Spleen (tissue), 11 donors: Measurements from ENCODE around the gene AMBRA1. TPM values are rescaled to one million over a fixed set of nuclear protein-coding genes. Genes with fewer than 3 reads are reported as not detected.

Experiments used
- DNase-seq: peaks from one replicate; pipeline ENCODE4 v3.0.0-alpha.2; 2020
- H3K27ac ChIP-seq, 8 donors: fragments of 200-600 bp; sonication (generic) in 7 of 8; 1 replicate in 4 of 8; 2 replicates in 4 of 8; pipeline versions ENCODE4 v1.5.0 to v1.8.0; 2016 to 2021; ENCODE audit warnings: inconsistent platforms in 4 of 8, mild to moderate bottlenecking in 4 of 8, moderate library complexity in 1 of 8
- H3K27me3 ChIP-seq, 7 donors: fragments of 200-600 bp; sonication (generic) in 6 of 7; replicated peaks in 1 of 7; 1 replicate in 4 of 7; 2 replicates in 3 of 7; pipeline versions ENCODE4 v1.5.0 to v1.8.0; 2016 to 2021; ENCODE audit warnings: inconsistent platforms in 3 of 7, mild to moderate bottlenecking in 1 of 7
- H3K36me3 ChIP-seq, 6 donors: fragments of 200-600 bp; sonication (generic) in 5 of 6; 1 replicate in 4 of 6; 2 replicates in 2 of 6; pipeline versions ENCODE4 v1.5.0 to v1.8.0; 2016 to 2021; ENCODE audit warnings: inconsistent platforms in 2 of 6
- H3K4me1 ChIP-seq, 6 donors: fragments of 200-600 bp; sonication (generic) in 5 of 6; 1 replicate in 3 of 6; 2 replicates in 3 of 6; pipeline versions ENCODE4 v1.5.0 to v1.8.0; 2016 to 2021; ENCODE audit warnings: inconsistent platforms in 3 of 6
- H3K4me3 ChIP-seq, 8 donors: fragments of 200-600 bp; sonication (generic) in 7 of 8; 1 replicate in 4 of 8; 2 replicates in 4 of 8; pipeline versions ENCODE4 v1.5.0 to v1.8.0; 2016 to 2021; ENCODE audit warnings: inconsistent platforms in 4 of 8, mild to moderate bottlenecking in 4 of 8, moderate library complexity in 2 of 8
- H3K9me3 ChIP-seq, 8 donors: fragments of 200-600 bp; sonication (generic) in 7 of 8; 1 replicate in 4 of 8; 2 replicates in 4 of 8; pipeline versions ENCODE4 v1.5.0 to v1.8.0; 2016 to 2021; ENCODE audit warnings: inconsistent platforms in 4 of 8
- POLR2A ChIP-seq, 3 donors: fragments of 450-650 bp; IDR thresholded peaks; one replicate each; pipeline ENCODE4 v1.5.1; 2017; ENCODE audit warnings: antibody characterized with exemption in 3 of 3, mild to moderate bottlenecking in 1 of 3
- POLR2AphosphoS5 ChIP-seq, 3 donors: sonication (generic); formaldehyde crosslinking; IDR thresholded peaks; one replicate each; pipeline ENCODE4 v1.5.1; 2017; ENCODE audit warnings: antibody characterized with exemption in 3 of 3
- WGBS, 5 donors: extraction: QIAGEN DNeasy Blood & Tissue Kit in 3 of 5; methylation state at CpG; one replicate each; pipeline versions ENCODE4 v1.1.5 to v1.1.7; 2013 to 2018; 5-methylcytosine and 5-hydroxymethylcytosine counted together
- intact Hi-C: fragments of 100-400 bp; cut with DNase I; formaldehyde crosslinking; loops from one replicate; pipeline ENCODE4 v1.15.0; 2023; ENCODE audit warnings: low total_unique reads
- polyA plus RNA-seq, 3 donors: library from polyadenylated mRNA; stranded (reverse); fragments of 200-250 nt; gene quantifications; one replicate each; pipeline ENCODE4 v1.2.1, GENCODE V29; 2013
- total RNA-seq, 7 donors: library from RNA; depleted of rRNA in 3 of 7; stranded (reverse); fragments of >200 nt in 3 of 7; fragmentation: NEBNext Ultra II Directional in 4 of 7; extraction: Animal tissue kit (Norgen Biotek cat#: 25700) in 4 of 7; gene quantifications; one replicate each; pipeline versions ENCODE4 v1.1.0 to v1.2.1, GENCODE V29; 2016 to 2021
- TF ChIP-seq, protein P1 (sequence below), 11 experiments: fragments of 200-600 bp in 7 of 11; fragments of 450-650 bp in 4 of 11; sonication (generic) in 4 of 11; IDR thresholded peaks in 8 of 11; conservative IDR thresholded peaks in 3 of 11; 1 replicate in 7 of 11; 2 replicates in 4 of 11; pipeline versions ENCODE4 v1.4.0 to v1.8.0; 2016 to 2021; ENCODE audit warnings: antibody characterized with exemption in 11 of 11, inconsistent platforms in 4 of 11, mild to moderate bottlenecking in 1 of 11
- donor health status: healthy with polysubstance abuse.
- donor health status: DM: no; HTN: no; CAD: no; lungs with moderate emphysema.
- donor health status: DM: no; HTN: no; CAD: no.
- donor health status: Bipolar disorder and iron deficiency.
- donor health status: healthy.
- donor health status: DM: no; HTN: no; CAD: no.
- donor health status: DM: yes; HTN: yes; CAD: no.

Gene AMBRA1
- total and polyA plus RNA-seq, 10 donors = 3.6 to 54.6 (median 37.7) TPM

DNA sequence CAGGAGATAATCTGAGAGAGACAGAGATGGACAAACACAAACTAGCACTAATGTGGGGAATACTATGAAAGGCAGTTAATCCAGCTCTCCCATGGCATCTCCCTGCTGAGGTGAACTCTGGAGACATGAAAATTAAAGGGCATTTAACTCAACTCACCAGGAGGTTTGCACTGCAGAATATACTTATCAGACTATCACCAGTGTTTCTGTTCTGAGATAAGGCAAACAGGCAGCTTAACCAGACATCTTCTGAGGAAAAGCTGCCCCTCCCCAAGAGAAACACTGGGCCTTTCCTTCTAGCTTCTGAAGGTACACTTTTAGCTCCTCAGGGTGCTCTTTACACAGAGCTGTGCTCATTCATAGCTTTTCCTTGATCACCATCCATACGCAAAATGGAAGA, 85.5 kb downstream of the AMBRA1 start:
- intact Hi-C loops = no loop called here
- no peak for DNase-seq
- H3K4me3 ChIP-seq = no peak overlapping the region
- no peaks in the 10 kb centered on the region for H3K9me3 ChIP-seq
- peaks cover 0 to 28% (median 9%) of the 10 kb centered on the region in 6 donors for H3K4me1 ChIP-seq
- H3K27ac ChIP-seq = peak overlapping the region in 3 of 8 donors; percentile 16 to 25 (median 24)
- H3K27me3 ChIP-seq = no peaks in the 10 kb centered on the region
- H3K36me3 ChIP-seq = peaks cover 0 to 75% (median 32%) of the 10 kb centered on the region in 6 donors
- TF ChIP-seq POLR2AphosphoS5 (IDR thresholded peaks at IDR 0.05) (no peak), POLR2A (IDR thresholded peaks at IDR 0.05) (no peak)
- TF ChIP-seq, protein P1, sequence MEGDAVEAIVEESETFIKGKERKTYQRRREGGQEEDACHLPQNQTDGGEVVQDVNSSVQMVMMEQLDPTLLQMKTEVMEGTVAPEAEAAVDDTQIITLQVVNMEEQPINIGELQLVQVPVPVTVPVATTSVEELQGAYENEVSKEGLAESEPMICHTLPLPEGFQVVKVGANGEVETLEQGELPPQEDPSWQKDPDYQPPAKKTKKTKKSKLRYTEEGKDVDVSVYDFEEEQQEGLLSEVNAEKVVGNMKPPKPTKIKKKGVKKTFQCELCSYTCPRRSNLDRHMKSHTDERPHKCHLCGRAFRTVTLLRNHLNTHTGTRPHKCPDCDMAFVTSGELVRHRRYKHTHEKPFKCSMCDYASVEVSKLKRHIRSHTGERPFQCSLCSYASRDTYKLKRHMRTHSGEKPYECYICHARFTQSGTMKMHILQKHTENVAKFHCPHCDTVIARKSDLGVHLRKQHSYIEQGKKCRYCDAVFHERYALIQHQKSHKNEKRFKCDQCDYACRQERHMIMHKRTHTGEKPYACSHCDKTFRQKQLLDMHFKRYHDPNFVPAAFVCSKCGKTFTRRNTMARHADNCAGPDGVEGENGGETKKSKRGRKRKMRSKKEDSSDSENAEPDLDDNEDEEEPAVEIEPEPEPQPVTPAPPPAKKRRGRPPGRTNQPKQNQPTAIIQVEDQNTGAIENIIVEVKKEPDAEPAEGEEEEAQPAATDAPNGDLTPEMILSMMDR (IDR thresholded peaks at IDR 0.05 in 8 of 11, conservative IDR thresholded peaks at IDR 0.05 in 3 of 11) = no peak
- 92 to 100% (median 100%) methylated on average over 1 of the region's 1 CpG for WGBS, 5 donors

DNA sequence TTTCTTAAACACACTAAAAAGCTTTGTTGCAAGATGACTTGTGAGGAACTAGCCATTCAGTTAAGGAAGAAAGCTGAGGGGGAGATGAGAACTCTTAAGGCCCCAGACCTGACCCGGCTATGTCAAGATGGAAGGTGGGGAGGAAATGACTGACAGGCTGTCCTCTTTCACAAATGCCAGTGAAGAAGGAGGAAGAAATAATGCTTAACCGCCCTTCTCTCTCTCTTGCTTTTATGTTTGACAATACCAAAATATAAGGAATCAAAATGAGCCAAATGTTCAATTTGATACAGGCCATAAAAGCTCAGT, 87.4 kb downstream of the AMBRA1 start:
- H3K4me3 ChIP-seq = no peak overlapping the region
- TF ChIP-seq, protein P1 (IDR thresholded peaks at IDR 0.05 in 8 of 11, conservative IDR thresholded peaks at IDR 0.05 in 3 of 11) = no peak
- no peak for TF ChIP-seq POLR2AphosphoS5 (IDR thresholded peaks at IDR 0.05)
- TF ChIP-seq POLR2A (IDR thresholded peaks at IDR 0.05) = no peak
- no peaks in the 10 kb centered on the region for H3K27me3 ChIP-seq
- peak overlapping the region in 6 of 8 donors; percentile 2 to 65 (median 25) for H3K27ac ChIP-seq
- H3K9me3 ChIP-seq = no peaks in the 10 kb centered on the region
- intact Hi-C loops = no loop called here
- peaks cover 0 to 33% (median 9%) of the 10 kb centered on the region in 6 donors for H3K4me1 ChIP-seq
- H3K36me3 ChIP-seq = peaks cover 0 to 71% (median 30%) of the 10 kb centered on the region in 6 donors
- WGBS, 5 donors = 56 to 79% (median 66%) methylated on average over 2 of the region's 2 CpGs
- no peak for DNase-seq

DNA sequence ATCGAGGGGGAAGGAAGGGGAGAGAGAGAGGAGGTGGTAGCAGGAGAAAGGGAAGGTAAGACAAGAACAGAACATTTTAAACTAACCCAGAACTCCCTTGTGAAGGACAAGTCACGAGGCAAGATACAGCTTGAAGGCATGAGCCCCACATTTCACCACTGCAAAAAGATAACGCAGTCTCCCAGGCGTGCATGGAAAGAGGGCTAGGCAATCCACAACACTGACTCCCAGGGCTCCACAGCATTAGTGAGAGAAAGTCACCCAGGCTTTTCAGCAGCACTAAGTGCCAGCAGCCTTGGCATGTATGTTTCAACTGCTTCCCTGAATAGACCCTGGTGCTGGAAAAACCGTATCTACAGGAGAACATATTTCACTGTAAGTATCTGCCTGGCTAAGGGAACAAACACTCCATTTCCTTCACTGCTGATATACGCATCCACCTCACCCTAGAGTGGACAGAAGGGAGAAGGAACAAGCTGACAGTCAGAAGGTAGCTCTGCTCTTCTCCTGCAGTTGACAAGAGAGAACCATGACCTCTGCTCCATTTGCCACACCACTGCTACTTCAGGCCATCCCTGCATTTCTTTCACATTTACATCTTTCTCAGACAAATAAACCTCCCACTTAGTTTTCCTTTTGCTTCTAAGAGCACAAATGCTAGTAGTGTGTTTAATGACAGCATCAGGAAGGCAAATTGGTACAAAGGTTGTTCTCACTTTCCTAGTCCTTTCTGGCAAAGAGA, 87.9 kb downstream of the AMBRA1 start:
- Histone ChIP-seq H3K27me3 (no peaks in the 10 kb centered on the region), H3K36me3 (peaks cover 0 to 71% (median 32%) of the 10 kb centered on the region in 6 donors), H3K9me3 (no peaks in the 10 kb centered on the region), H3K4me1 (peaks cover 0 to 33% (median 9%) of the 10 kb centered on the region in 6 donors), H3K27ac (peak overlapping the region in 6 of 8 donors; percentile 2 to 65 (median 25)), H3K4me3 (no peak overlapping the region)
- WGBS, 5 donors = 73 to 83% (median 79%) methylated on average over 6 of the region's 6 CpGs
- no peak for DNase-seq
- TF ChIP-seq POLR2A (IDR thresholded peaks at IDR 0.05) (no peak), POLR2AphosphoS5 (IDR thresholded peaks at IDR 0.05) (no peak)
- TF ChIP-seq, protein P1 (IDR thresholded peaks at IDR 0.05 in 8 of 11, conservative IDR thresholded peaks at IDR 0.05 in 3 of 11) = no peak
- intact Hi-C loops = no loop called here

DNA sequence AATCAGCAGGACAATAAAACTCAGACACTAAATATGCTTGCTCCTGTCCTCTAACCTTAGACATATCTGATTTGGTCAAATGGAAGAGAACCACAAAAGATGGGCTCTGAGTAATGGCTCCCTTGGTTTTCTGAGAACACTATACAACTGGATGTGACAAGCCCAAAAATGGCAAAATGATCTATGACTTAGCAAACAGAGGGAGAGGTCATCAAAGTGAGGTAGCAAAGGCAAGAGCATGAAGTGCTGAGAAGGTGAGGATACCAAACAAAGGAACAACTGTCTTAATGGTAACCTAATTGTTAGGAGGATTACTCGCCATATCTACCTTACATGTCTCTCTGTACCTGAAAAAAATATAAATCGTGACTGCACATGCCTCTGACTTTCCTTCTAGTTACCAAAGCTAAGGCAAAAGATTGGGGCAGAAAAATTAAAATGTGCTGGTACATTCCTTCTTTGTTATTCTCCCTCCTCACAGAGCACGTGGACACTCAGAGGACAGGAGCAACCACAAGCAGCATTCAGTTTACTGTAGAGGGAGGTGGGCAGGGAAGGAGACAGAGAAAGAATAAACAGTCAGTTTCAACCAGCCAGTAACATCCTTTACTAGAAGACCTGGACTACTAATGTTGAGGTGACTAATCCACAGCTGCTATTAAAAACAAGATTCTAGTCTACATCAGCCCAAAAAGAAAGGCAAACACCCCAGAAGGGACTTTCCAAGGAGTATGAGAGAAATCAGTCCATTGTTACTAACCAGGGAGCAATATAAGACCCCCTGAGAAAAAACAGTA, 88.8 kb downstream of the AMBRA1 start:
- no peak for DNase-seq
- Histone ChIP-seq H3K27ac (peak overlapping the region in 3 of 8 donors; percentile 9 to 65 (median 22)), H3K4me1 (peaks cover 0 to 33% (median 9%) of the 10 kb centered on the region in 6 donors), H3K9me3 (no peaks in the 10 kb centered on the region), H3K27me3 (no peaks in the 10 kb centered on the region), H3K4me3 (no peak overlapping the region), H3K36me3 (peaks cover 0 to 74% (median 32%) of the 10 kb centered on the region in 6 donors)
- WGBS, 5 donors = 82 to 94% (median 88%) methylated on average over 3 of the region's 3 CpGs
- intact Hi-C loops = no loop called here
- TF ChIP-seq, protein P1 (IDR thresholded peaks at IDR 0.05 in 8 of 11, conservative IDR thresholded peaks at IDR 0.05 in 3 of 11) = no peak
- TF ChIP-seq POLR2A (IDR thresholded peaks at IDR 0.05) = no peak
- no peak for TF ChIP-seq POLR2AphosphoS5 (IDR thresholded peaks at IDR 0.05)
